Activated CD4-positive, alpha-beta T cell treated with anti-CD3 and anti-CD28 coated beads for 4 hours (primary cell): ENCODE results near the gene ZNF764.
"Not testable (repeated sequence)": the region's sequence is repeated elsewhere in the genome, so short reads cannot be mapped to it uniquely, and the experiment has no call there.

Experiments used
- DNase-seq, 2 donors: peaks; one replicate each; pipeline ENCODE4 v3.0.0-alpha.2; 2020

ZNF764 gene

DNA sequence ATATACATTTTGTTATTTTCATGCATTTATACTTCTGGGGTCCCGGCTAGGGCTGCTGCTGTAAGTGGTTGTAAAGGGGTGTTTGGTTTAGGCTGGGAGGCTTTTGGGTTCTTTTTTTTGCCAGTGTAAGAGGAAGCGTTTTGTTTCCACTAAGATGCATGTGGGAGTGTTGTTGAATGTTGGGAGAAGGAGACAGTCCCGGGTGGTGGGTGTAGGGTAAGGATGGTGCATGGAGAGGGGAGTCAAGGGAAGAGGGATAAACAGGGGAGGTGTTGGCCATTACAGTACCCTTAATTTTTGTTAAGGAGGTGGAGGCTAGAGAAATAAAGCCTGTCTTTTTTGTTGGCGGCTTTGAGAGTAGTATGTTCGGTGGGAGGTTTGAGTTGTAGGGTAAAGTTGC is 15.1 kb downstream of the ZNF764 start:
- no peak for DNase-seq

GRCh38 chr16:30541502-30542329 is 16.5 kb downstream of the ZNF764 start:
- no peak for DNase-seq

DNA sequence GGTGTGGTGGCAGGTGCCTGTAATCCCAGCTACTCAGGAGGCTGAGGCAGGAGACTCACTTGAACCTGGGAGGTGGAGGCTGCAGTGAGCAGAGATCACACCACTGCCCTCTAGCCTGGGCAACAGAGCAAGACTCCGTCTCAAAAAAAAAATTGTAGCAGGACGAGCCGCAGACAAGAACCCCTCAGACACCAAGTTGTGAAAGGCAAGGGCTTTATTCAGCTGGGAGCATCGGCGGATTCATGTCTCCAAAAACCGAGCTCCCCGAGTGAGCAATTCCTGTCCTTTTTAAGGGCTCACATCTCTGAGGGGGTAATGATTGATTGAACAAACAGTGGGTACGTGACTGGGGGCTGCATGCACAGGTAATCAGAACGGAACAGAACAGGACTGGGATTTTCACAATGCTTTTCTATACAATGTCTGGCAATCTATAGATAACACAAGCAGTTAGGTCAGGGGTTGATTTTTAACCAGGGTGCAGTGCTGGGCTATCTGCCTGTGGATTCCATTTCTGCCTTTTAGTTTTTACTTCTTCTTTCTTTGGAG is 17.2 kb downstream of the ZNF764 start:
- not testable (repeated sequence) for DNase-seq

- DNase-seq, result not testable (repeated sequence)
These were observed 18.1 kb downstream of the ZNF764 start for GRCh38 chr16:30539986-30540526.

GRCh38 chr16:30539000-30539964 is 18.9 kb downstream of the ZNF764 start:
- no peak for DNase-seq

DNA sequence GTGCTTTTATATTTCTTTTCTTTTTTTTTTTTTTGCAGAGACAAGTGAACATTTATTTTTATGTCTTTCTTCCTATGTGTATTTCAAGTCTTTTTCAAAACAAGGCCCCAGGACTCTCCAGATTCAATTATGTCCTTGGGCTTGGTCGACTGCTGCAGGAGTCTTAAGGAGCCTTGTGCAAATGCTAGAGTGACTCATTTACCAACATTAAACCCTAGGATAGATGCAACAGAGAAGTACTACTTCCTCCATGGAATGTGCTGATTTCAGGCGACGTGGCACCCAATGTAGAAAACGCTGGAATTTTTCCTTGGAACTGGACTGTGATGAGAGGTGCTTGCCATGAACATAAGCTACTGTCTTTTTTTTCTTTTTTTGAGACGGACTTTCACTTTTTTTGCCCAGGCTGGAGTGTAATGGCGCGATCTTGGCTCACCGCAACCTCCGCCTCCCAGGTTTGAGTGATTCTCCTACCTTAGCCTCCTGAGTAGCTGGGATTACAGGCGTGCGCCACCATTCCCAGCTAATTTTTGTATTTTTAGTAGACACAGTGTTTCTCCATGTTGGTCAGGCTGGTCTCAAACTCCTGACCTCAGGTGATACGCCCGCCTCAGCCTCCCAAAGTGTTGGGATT is 21.7 kb downstream of the ZNF764 start:
- DNase-seq, result not testable (repeated sequence)

GRCh38 chr16:30535777-30536190 is 22.4 kb downstream of the ZNF764 start:
- DNase-seq, result peak; percentile 64 to 73

GRCh38 chr16:30535106-30535776 is 22.9 kb downstream of the ZNF764 start:
- no peak for DNase-seq

DNA sequence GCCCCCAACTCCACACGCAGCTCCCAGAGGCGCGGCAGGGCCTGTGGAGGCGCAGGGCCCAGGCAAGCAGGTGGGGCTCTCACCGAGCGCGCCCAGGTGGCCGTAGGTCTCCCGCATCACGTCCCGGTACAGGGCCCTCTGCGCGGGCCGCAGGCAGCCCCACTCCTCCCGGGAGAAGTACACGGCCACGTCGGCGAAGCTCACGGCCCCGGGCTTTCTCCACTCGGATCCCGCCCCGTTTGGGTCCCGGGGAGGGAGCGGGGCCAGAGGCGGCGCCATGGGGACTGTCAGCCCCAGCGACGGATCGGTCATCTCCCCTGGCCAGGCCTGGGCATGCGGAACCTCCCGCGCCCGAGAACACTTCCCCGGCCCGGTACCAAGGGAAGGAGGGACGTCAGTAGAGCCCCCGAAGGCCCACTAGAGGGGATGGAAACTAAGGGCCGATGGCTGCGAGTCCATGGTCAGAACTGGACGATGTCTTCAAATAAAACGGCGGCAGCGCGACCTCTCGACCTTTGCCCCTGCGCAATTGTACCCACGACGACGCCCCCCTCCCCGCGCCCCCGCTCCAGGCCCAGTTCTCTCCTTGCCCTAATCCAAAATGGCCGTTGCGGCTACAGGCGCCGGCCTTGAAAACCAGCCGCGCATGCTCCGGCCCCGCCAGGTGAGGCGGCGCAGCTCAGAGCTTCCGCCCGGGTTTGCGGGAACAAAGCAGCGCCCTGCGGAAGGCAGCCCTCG is 23.6 kb downstream of the ZNF764 start, which contains the start of gene ZNF747:
Gene ZNF747, minus strand, starts transcription at position 491 of the 738 bp plus-strand sequence. Its CDS starts 179 bp downstream, at position 312.
- peak; percentile 92 to 94 for DNase-seq

GRCh38 chr16:30533748-30534367 is 24.3 kb downstream of the ZNF764 start:
- DNase-seq, result no peak

- no peak for DNase-seq
These were observed 25.0 kb downstream of the ZNF764 start for GRCh38 chr16:30533146-30533522.

DNA sequence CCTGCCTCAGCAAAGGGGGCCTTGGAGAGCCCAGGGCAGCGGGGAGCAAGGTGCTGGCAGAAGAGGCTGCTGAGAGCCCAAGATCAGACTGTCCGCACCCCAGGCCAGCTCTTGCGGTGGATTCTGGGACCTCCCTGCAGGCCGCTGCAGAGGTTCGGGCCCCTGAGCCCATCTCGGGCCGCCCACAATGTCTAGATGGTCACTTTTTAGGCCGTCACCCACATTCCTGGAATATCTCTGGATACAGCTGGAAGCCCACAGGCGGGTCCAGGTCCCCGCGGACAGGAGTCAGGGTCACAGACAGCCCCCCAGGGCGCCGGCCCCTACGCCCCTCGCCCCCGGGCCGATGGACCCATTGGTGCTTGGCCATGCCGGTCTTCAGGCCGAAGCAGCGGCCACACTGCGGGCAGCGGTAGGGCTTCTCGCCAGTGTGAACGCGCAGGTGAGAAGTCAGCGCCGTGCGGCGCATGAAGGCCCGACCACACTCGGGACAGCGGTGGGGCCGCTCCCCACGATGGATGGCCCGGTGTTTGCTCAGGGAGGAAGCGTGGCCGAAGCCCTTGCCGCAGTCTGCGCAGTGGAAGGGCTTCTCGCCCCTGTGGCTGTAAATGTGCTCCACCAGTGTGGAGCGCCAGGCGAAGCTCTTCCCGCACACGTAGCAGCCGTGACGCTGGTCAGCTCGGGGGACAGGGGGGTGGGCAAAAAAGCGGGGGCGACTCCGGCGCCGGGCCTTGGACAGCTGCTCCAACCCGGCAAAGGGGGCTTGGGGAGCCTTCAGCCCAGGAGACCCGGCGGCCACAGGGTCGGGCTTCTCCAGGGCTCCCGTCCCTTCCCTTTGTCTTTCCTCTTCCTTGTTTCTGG is 25.7 kb downstream of the ZNF764 start:
- DNase-seq, result no peak

DNA sequence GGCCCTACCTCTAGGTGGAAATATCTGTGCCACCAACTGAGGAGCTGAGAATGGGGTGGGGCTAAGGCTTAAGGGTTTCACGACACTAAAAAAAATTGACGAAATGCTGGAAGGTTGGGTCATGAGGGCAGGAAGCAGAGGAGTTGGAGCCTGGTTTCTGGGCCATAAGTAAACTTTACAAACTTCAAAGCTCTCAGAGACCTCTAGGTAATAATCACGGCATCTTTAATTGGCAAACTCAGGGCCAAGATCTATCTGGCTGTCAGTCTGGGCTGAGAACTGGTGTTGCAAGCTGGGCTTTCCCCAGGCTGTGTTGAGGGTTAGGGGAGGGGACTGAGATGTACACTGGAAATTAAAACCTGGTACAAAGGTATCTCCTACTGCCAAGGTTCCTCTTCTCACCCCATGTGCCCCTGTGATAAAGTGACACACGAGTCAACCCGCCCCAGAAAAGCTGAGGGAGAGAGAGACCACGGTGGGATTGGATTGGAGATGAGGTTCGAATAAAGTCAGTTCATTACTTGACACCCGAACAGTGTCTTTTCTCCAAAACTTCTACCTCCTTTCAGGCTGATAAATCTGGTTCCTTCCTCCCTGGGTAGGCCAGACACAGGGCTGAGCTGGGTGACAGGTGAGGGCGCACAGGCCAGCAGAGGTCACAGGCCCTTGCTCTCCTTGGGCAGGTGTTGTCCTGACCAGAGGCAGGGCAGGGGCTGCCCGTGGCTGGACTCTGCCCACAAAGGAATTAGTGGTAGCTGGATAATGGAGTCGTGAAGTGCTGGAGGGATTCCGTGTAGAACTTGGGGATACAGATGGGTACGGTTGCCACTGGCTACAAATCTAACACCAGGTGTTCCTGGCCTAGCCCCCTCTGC is 27.8 kb downstream of the ZNF764 start:
- DNase-seq, result no peak

DNA sequence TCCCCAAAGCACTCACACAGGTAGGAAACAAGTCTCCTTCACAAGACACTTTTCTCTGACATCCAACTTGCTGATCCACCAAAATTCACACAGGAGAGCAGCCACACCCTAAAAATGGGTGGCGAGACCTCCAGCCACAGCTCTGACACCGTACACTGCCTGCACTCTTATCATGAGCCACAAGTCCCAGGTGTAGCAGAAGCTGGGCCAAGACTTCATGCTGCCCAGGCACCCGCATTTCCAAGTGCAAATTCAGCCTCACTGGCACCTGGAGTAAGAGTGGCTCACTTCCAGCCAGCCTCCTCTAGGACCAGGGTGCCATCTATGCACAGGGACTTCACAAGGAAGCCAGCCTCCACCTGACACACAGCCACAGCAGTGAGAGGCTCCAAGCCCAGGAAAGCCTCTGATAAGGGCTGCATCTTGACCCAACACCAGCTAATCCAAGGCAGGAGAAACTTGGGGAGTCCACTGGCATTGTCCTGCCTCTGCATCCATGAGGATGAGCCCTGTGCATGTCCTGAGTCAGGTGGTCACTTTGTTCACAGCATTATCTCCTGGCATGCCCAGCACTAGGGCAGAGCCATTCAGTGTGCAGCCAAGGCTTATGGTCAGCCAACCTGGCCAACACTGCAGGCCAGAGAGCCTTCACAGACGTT is 29.2 kb downstream of the ZNF764 start:
- no peak for DNase-seq

GRCh38 chr16:30527635-30528178 is 30.5 kb downstream of the ZNF764 start:
- no peak for DNase-seq

- DNase-seq, result peak; percentile 83 to 86
These were observed 31.1 kb downstream of the ZNF764 start for GRCh38 chr16:30526823-30527634.
